ENCODE data around the gene LCE2C. TPM values are rescaled to one million over a fixed set of nuclear protein-coding genes. Genes with fewer than 3 reads are reported as not detected.
A peak's percentile ranks its signal among the peaks of the same experiment; 100 is the strongest.
"Not testable (repeated sequence)": the region's sequence is repeated elsewhere in the genome, so short reads cannot be mapped to it uniquely, and the experiment has no call there.

Gene LCE2C, protein sequence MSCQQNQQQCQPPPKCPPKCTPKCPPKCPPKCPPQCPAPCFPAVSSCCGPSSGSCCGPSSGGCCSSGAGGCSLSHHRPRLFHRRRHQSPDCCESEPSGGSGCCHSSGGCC
- not detected for total RNA-seq

DNA sequence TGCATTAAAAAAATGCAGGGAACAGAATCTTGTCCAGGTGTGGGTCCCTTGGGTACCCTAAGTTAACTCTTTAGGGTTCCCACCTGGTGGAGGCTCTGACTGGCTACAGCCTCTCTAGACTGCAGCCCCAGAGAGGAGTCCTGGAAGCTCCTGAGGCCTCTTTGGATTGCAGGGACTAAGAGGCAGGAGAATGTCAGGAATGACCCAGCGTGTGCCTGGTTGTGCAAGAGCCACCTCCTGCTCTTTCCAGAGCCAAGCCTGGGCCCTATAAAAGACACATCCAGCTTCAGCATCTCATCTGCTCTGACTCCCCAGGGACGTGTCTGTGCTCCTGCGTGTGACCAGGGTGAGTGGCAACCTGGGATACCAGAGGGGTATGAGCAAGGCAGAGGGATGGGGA is at the start of gene LCE2C:
Gene LCE2C, plus strand, starts transcription at position 297 of the 400 bp plus-strand sequence. CDS start 737 bp downstream, outside the sequence.
- not testable (repeated sequence) for H3K4me3 Mint-ChIP-seq; H3K4me1 Mint-ChIP-seq (ENCODE audit: low read depth in 2 of 2); H3K27ac Mint-ChIP-seq; ATAC-seq; DNase-seq (ENCODE audit: low spot score); H3K9me3 Mint-ChIP-seq; H3K36me3 Mint-ChIP-seq
- H3K27me3 Mint-ChIP-seq = peaks cover 26 to 50% of the 10 kb centered on the region in 2 donors

DNA sequence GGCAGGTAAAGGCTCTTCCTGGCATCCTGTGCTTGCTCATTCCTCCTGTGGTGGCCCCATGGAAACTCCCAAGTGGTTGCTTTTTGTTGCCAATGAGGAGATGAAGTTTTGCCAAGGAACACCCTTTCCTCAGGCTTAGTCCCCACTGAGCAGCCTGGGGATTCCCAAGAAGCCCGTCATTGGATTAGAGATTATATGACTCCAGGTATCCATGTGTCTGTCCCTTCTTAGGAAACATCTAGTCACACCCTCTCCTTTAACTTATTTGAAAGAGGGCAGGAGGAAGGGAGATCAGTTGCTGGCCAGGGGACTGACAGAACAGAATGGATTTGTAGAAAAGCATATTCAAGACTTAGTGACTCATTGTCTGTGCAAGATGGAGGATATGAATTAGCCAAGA is 48.3 kb upstream of the LCE2C start:
- Mint-ChIP-seq H3K4me1 (ENCODE audit: low read depth in 2 of 2) (peaks cover 3 to 4% of the 10 kb centered on the region in 2 donors), H3K36me3 (no peaks in the 10 kb centered on the region), H3K9me3 (no peaks in the 10 kb centered on the region), H3K27ac (no peak overlapping the region), H3K27me3 (peaks cover 25 to 54% of the 10 kb centered on the region in 2 donors), H3K4me3 (no peak overlapping the region)
- no peak for ATAC-seq
- no peak for DNase-seq (ENCODE audit: low spot score)

DNA sequence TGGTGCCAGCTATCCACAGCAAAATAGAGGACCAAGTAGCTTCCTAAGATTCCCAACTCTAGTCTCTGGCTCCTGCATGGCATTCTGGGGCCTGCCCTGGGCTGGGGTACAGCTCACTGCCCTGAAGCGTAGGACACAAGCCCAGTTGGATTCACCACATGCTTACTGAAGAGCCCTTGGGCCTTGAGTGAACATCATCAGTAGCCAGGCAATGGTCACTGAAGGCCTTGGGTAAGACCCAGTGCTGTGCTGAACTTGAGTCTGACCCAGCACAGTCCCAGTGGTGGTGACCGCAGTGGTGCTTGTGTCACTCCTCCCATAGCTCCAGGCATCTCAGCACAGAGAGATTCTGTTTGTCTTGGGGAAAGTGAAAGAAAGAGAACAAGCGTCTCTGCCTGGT is 44.5 kb upstream of the LCE2C start:
- no peaks in the 10 kb centered on the region for H3K9me3 Mint-ChIP-seq
- ATAC-seq = no peak
- H3K27me3 Mint-ChIP-seq = peaks cover 20 to 54% of the 10 kb centered on the region in 2 donors
- H3K27ac Mint-ChIP-seq = no peak overlapping the region
- no peak overlapping the region for H3K4me3 Mint-ChIP-seq
- H3K4me1 Mint-ChIP-seq (ENCODE audit: low read depth in 2 of 2) = no peaks in the 10 kb centered on the region
- no peaks in the 10 kb centered on the region for H3K36me3 Mint-ChIP-seq
- DNase-seq (ENCODE audit: low spot score) = no peak

DNA sequence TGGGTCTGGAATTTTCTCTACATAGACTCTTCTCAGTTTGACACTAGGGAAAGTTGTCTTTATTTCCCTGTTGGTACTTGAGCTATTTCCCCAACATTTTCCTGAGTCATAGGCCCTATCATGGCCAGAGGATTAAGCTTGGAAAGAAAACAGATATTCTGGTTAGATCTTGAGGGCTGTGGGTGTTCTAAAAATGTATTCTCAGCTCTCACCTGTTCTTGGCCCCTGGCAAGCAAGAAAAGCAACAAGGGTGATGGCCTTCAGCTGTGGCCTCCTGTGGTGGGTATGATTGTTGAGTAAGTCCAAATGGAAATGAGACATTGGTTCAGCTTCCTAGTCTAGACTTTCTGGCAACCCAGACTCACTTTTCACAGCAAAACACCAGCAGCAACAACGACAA is 34.7 kb upstream of the LCE2C start:
- H3K9me3 Mint-ChIP-seq = no peaks in the 10 kb centered on the region

DNA sequence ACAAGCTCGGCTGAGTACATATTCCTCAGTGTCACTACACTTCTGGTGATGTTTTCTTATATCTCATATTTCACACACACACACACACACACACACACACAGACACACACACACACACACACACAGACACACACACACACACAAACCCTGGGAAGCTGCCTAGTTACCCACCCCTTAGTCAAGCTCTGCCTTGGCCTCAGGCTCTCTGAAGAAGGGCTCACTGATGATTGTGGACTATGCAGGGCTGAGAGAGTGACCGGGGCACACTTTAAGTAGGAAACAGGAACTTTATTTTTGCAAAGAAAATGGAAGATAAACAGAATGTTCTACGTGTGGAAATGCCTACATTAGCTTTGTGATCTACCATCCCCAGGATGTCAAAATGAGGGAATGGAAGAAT is 31.1 kb upstream of the LCE2C start:
- H3K27ac Mint-ChIP-seq = no peak overlapping the region
- H3K9me3 Mint-ChIP-seq = no peaks in the 10 kb centered on the region
- DNase-seq (ENCODE audit: low spot score) (no peak), ATAC-seq (no peak)
- H3K27me3 Mint-ChIP-seq = peaks cover 20 to 21% of the 10 kb centered on the region in 2 donors
- no peaks in the 10 kb centered on the region for H3K36me3 Mint-ChIP-seq
- no peak overlapping the region for H3K4me3 Mint-ChIP-seq
- H3K4me1 Mint-ChIP-seq (ENCODE audit: low read depth in 2 of 2) = no peaks in the 10 kb centered on the region

More for the DNA sequence above, 34.7 kb upstream of the LCE2C start:
- H3K27me3 Mint-ChIP-seq = peaks cover 8 to 11% of the 10 kb centered on the region in 2 donors
- no peak overlapping the region for H3K27ac Mint-ChIP-seq
- H3K4me3 Mint-ChIP-seq = no peak overlapping the region
- no peaks in the 10 kb centered on the region for H3K36me3 Mint-ChIP-seq
- H3K4me1 Mint-ChIP-seq (ENCODE audit: low read depth in 2 of 2) = no peaks in the 10 kb centered on the region
- DNase-seq (ENCODE audit: low spot score) (no peak), ATAC-seq (no peak)

DNA sequence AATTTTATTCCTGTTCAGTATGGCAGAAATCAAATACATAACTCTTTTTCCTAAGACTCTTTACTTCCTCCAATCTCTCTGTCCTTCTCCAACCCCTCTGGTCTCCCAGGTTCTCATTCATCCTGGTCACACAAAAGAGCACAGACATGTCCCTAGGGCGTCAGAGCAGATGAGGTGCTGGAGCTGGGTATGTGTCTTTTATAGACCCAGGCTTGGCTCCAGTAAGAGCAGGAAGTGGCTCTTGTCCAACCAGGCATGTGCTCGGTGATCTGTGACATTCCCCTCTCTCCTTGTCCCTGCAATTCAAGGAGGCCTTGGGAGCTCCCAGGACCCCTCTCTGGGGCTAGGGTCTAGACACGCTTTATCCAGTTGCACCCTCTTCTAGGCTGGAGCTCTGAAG is 29.9 kb upstream of the LCE2C start:
- H3K27ac Mint-ChIP-seq = no peak overlapping the region

DNA sequence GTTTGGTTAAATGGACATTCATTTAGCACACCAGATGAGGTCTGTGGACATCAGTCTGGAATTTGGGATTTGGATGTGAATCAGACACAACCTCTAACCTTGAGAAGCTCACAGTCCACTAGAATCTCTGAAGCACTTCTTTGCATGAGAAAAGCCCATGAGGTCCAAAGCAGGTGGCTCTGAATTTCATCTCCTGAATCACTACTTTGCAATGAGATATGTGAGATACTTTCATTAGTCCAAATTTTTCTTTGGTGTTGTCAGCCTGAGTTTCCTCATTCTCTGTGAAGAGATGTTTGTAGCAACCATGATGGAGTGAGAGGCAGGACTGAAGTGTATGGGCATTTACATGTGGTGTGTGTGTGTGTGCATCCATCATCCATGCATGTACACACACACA is 28.4 kb upstream of the LCE2C start:
- no peak for ATAC-seq
- H3K4me1 Mint-ChIP-seq (ENCODE audit: low read depth in 2 of 2) = no peaks in the 10 kb centered on the region
- H3K27me3 Mint-ChIP-seq = peaks cover 33 to 37% of the 10 kb centered on the region in 2 donors
- no peak overlapping the region for H3K4me3 Mint-ChIP-seq
- DNase-seq (ENCODE audit: low spot score) = no peak
- H3K27ac Mint-ChIP-seq = no peak overlapping the region
- H3K36me3 Mint-ChIP-seq = no peaks in the 10 kb centered on the region
- no peaks in the 10 kb centered on the region for H3K9me3 Mint-ChIP-seq

More for the DNA sequence above, 29.9 kb upstream of the LCE2C start:
- H3K4me3 Mint-ChIP-seq = no peak overlapping the region
- DNase-seq (ENCODE audit: low spot score) (no peak), ATAC-seq (no peak)
- no peaks in the 10 kb centered on the region for H3K9me3 Mint-ChIP-seq
- H3K27me3 Mint-ChIP-seq = peaks cover 26 to 29% of the 10 kb centered on the region in 2 donors
- H3K4me1 Mint-ChIP-seq (ENCODE audit: low read depth in 2 of 2) = no peaks in the 10 kb centered on the region
- H3K36me3 Mint-ChIP-seq = no peaks in the 10 kb centered on the region

DNA sequence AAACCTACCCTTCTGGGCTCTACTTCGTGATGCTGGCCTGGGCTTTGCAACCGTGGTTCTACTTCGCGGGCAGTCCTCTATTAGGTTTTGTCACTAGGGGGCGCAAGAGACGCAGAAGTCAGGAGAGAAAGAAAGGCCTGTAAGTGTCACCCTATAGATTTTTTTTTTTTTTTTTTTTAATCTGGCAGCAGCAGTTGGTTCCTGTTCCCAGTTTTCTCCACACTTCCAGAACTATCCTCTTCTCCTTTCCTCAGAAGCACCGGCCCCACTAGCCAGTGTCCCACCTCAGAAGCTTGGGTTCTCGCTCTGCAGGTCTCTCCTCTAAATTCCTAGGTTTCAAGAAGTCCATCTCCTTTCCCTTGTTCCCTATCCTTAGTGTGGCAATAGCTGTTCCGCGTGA is 21.0 kb upstream of the LCE2C start:
- H3K36me3 Mint-ChIP-seq = no peaks in the 10 kb centered on the region
- ATAC-seq = no peak
- peaks cover 25 to 33% of the 10 kb centered on the region in 2 donors for H3K27me3 Mint-ChIP-seq
- peaks cover 2 to 4% of the 10 kb centered on the region in 2 donors for H3K4me1 Mint-ChIP-seq (ENCODE audit: low read depth in 2 of 2)
- no peak overlapping the region for H3K27ac Mint-ChIP-seq
- DNase-seq (ENCODE audit: low spot score) = peak; percentile 66
- no peak overlapping the region for H3K4me3 Mint-ChIP-seq
- H3K9me3 Mint-ChIP-seq = no peaks in the 10 kb centered on the region

DNA sequence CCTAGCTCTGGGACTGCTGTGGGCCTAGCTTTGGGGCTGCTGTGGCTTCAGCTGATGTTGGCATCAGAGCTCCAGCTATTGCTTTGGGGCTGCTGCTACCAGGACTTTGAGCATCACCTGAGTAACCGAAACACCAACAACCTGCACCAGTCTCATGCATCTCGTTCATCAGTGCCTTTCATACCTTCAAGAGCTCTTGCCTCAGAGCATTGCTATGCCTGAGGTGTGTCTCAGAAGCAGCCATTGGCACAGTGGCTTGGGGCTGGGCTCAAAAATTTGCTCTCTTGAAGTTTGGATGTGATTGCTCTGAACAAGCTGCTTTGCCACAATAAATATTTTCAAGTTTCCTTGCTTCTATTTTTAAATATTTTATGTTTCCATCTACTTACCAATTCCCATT is 18.6 kb upstream of the LCE2C start:
- no peaks in the 10 kb centered on the region for H3K36me3 Mint-ChIP-seq
- no peak for DNase-seq (ENCODE audit: low spot score)
- peaks cover 25 to 27% of the 10 kb centered on the region in 2 donors for H3K27me3 Mint-ChIP-seq
- peaks cover 2 to 4% of the 10 kb centered on the region in 2 donors for H3K4me1 Mint-ChIP-seq (ENCODE audit: low read depth in 2 of 2)
- no peak for ATAC-seq
- H3K9me3 Mint-ChIP-seq = no peaks in the 10 kb centered on the region
- no peak overlapping the region for H3K27ac Mint-ChIP-seq
- H3K4me3 Mint-ChIP-seq = no peak overlapping the region

DNA sequence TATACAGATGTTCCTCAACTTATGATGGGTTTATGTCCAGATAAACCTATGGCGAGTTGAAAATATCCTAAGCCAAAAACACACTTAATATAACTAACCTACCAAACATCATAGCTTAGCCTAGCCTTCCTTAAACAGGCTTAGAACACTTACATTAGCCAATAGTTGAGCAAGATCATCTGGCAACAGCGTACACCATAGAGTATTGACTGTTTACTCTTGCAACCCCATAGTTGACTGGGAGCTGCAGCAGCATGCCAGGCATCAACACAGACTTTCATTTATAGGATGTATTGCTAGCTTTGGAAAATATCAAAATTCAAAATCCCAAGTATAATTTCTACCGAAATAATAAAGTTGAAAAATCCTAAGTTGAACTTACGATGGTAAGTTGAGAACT is 17.4 kb upstream of the LCE2C start:
- H3K9me3 Mint-ChIP-seq = no peaks in the 10 kb centered on the region
- H3K4me3 Mint-ChIP-seq = no peak overlapping the region
- peaks cover 2 to 4% of the 10 kb centered on the region in 2 donors for H3K4me1 Mint-ChIP-seq (ENCODE audit: low read depth in 2 of 2)
- DNase-seq (ENCODE audit: low spot score) (no peak), ATAC-seq (no peak)
- H3K27ac Mint-ChIP-seq = no peak overlapping the region
- peaks cover 26 to 27% of the 10 kb centered on the region in 2 donors for H3K27me3 Mint-ChIP-seq
- no peaks in the 10 kb centered on the region for H3K36me3 Mint-ChIP-seq

DNA sequence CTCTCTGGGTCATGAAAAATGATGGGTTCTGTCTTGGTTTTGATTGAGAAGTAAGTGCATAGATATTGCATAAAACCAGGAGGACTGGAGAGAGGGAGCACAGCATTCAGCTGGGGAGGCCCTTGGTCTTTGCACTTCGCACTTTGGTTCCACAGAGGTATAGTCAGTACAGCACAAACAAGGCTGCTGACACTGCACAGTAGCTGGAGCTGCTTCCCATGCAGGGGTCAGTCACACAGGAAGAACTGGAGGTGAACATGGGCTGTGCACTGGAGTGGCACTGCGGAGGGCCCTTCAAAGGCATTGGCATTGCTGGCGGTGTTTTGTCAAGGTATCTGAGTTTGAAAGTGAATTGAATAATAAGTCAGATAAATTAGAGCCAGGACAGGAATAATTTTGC is 16.4 kb upstream of the LCE2C start:
- Mint-ChIP-seq H3K36me3 (no peaks in the 10 kb centered on the region), H3K4me3 (no peak overlapping the region), H3K27me3 (peaks cover 27 to 28% of the 10 kb centered on the region in 2 donors), H3K4me1 (ENCODE audit: low read depth in 2 of 2) (peaks cover 2 to 4% of the 10 kb centered on the region in 2 donors), H3K27ac (no peak overlapping the region), H3K9me3 (no peaks in the 10 kb centered on the region)
- DNase-seq (ENCODE audit: low spot score) (no peak), ATAC-seq (no peak)

DNA sequence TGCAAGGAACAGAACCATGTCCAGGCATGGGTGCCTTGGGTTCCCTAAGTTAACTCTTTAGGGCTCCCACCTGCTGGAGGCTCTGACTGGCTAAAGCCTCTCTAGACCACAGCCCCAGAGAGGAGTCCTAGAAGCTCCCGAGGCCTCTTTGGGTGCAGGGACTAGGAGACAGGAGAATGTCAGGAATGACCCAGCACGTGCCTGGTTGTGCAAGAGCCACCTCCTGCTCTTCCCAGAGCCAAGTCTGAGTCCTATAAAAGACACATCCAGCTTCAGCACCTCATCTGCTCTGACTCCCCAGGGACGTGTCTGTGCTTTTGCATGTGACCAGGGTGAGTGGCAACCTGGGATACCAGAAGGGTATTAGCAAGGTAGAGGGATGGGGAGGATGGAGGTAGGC is 12.0 kb upstream of the LCE2C start, which contains the start of gene LCE2D:
Gene LCE2D, plus strand, starts transcription at position 283 of the 400 bp plus-strand sequence. CDS start 726 bp downstream, outside the sequence.
- peak in 1 of 2 donors; percentile 53 for ATAC-seq
- Mint-ChIP-seq H3K27me3 (peaks cover 29 to 33% of the 10 kb centered on the region in 2 donors), H3K4me1 (ENCODE audit: low read depth in 2 of 2) (no peaks in the 10 kb centered on the region)

DNA sequence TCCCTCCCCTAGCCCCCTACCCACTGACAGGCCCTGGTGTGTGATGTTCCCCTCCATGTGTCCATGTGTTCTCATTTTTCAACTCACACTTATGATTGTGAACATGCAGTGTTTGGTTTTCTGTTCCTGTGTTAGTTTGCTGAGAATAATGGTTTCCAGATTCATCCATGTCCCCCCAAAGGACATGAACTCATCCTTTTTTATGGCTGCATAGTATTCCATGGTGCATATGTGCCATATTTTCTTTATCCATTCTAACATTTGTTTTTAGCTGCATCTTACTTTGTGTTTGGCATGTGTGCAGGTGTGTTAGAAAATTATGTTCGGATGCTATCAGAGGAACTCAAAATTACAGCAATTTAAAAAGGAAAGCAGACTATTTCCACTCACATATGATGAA is 8.9 kb upstream of the LCE2C start:
- not testable (repeated sequence) for DNase-seq (ENCODE audit: low spot score); H3K9me3 Mint-ChIP-seq; H3K36me3 Mint-ChIP-seq; H3K27ac Mint-ChIP-seq; H3K4me3 Mint-ChIP-seq; ATAC-seq; H3K4me1 Mint-ChIP-seq (ENCODE audit: low read depth in 2 of 2)
- H3K27me3 Mint-ChIP-seq = peaks cover 22 to 45% of the 10 kb centered on the region in 2 donors

More for the DNA sequence above, 12.0 kb upstream of the LCE2C start, which contains the start of gene LCE2D:
- Mint-ChIP-seq H3K4me3 (no peak within 1 kb of the TSS), H3K9me3 (no peaks in the 10 kb centered on the region), H3K27ac (no peak within 1 kb of the TSS), H3K36me3 (no peaks in the 10 kb centered on the region)
- DNase-seq (ENCODE audit: low spot score) = no peak

DNA sequence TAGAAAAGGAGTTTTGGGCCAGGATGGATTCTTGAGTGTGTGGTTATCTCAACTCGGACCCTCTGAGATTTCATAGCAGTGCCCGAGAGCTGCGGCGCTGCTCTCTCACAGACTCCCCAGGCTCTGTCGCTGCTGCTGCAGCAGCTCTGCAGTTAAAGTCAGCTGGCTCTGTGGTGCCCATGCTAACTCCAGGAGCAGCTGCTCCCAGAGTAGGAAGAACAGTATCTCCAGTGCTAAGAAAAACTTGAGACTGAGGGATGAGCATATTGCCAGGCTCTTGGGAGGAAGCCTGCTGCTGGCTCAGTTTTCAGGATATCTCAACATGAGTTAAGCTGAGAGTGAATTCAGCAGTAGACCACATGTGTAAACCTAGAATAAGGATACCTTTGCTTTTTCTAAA is 7.4 kb upstream of the LCE2C start:
- Mint-ChIP-seq H3K36me3 (no peaks in the 10 kb centered on the region), H3K4me3 (no peak overlapping the region), H3K4me1 (ENCODE audit: low read depth in 2 of 2) (no peaks in the 10 kb centered on the region)

DNA sequence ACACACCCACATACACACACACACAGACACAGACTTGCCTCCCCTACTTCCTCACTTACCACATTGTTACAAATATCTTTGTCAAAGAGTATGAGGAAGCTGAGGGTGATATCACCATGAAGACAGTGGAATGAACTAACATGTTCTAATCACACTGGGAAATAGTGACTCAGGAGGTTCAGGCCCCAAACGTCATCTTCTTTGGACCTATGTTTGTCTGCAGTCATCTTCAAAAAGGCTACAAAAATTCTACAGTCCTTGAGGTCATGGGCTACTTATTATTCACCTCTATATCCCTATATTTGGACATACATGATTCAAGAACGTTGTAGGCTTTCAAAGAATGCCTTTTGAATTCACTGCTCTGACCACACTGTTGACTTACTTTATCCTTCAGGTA is 2.1 kb upstream of the LCE2C start:
- Mint-ChIP-seq H3K4me1 (ENCODE audit: low read depth in 2 of 2) (no peaks in the 10 kb centered on the region), H3K9me3 (no peaks in the 10 kb centered on the region), H3K27me3 (peaks cover 20 to 55% of the 10 kb centered on the region in 2 donors), H3K36me3 (no peaks in the 10 kb centered on the region), H3K27ac (no peak overlapping the region), H3K4me3 (no peak overlapping the region)
- ATAC-seq (no peak), DNase-seq (ENCODE audit: low spot score) (no peak)

More for the DNA sequence above, 7.4 kb upstream of the LCE2C start:
- Mint-ChIP-seq H3K9me3 (no peaks in the 10 kb centered on the region), H3K27me3 (peaks cover 23 to 49% of the 10 kb centered on the region in 2 donors), H3K27ac (no peak overlapping the region)
- ATAC-seq (no peak), DNase-seq (ENCODE audit: low spot score) (no peak)
